HEK293 (cell line): Measurements from ENCODE around the gene FOXP4.

Experiments
- CTCF ChIA-PET: fragments of 350-600 bp; formaldehyde crosslinking; extraction: SDS; loops from one replicate; lab custom pipeline; 2021; ENCODE audit warnings: antibody characterized with exemption; lab: Yijun Ruan, JAX
- POLR2A ChIA-PET: fragments of 300-600 bp; formaldehyde crosslinking; extraction: SDS; loops from one replicate; lab custom pipeline; 2020; ENCODE audit warnings: antibody characterized with exemption, inconsistent platforms; lab: Yijun Ruan, JAX
- H3K27ac ChIP-seq: fragments of 200-500 bp; sonication (Bioruptor generic); 2 replicates; pipeline ENCODE4 v1.5.1; 2014; ENCODE audit warnings: low read depth, low read length, control low read depth, inconsistent platforms; ENCODE audit errors: extremely low read depth
- H3K36me3 ChIP-seq, 2 experiments: fragments of 200-500 bp in 1 of 2; sonication (Bioruptor generic) in 1 of 2; 1 replicate in 1 of 2; 2 replicates in 1 of 2; pipeline ENCODE4 v1.5.1; 2014 to 2017; ENCODE audit warnings: inconsistent platforms in 2 of 2, low read length in 2 of 2; ENCODE audit not compliant: control insufficient read depth in 2 of 2, insufficient read depth in 1 of 2
- H3K4me1 ChIP-seq: fragments of 200-500 bp; sonication (Bioruptor generic); 2 replicates; pipeline ENCODE4 v1.5.1; 2014; ENCODE audit warnings: mild to moderate bottlenecking, low read length, inconsistent platforms; ENCODE audit not compliant: control insufficient read depth, insufficient read depth
- H3K4me3 ChIP-seq: 2 replicates; pipeline ENCODE4 v1.5.1; 2011; ENCODE audit warnings: low read depth, mild to moderate bottlenecking, control low read depth, low read length, moderate library complexity
- H3K9me3 ChIP-seq: fragments of 200-500 bp; sonication (Bioruptor generic); 2 replicates; pipeline ENCODE4 v1.5.1; 2014; ENCODE audit warnings: low read depth, low read length, inconsistent platforms; ENCODE audit not compliant: control insufficient read depth, insufficient read depth
- FEZF1 ChIP-seq: fragments of 450-650 bp; formaldehyde crosslinking; IDR thresholded peaks from 2 replicates; pipeline ENCODE4 v1.5.1; 2016; ENCODE audit warnings: missing biosample characterization, missing genetic modification characterization
- SETDB1 ChIP-seq: IDR thresholded peaks from one replicate; pipeline ENCODE4 v1.6.1; 2017; ENCODE audit warnings: mild to moderate bottlenecking, low read length, moderate library complexity, mixed read lengths; ENCODE audit not compliant: insufficient read length
- TSHZ1 ChIP-seq: fragments of 450-650 bp; formaldehyde crosslinking; IDR thresholded peaks from 2 replicates; pipeline ENCODE4 v1.5.1; 2016; ENCODE audit warnings: missing biosample characterization, missing genetic modification characterization, borderline replicate concordance
- ZBTB17 ChIP-seq: fragments of 450-650 bp; formaldehyde crosslinking; IDR thresholded peaks from 2 replicates; pipeline ENCODE4 v1.5.1; 2016; ENCODE audit warnings: missing biosample characterization, missing genetic modification characterization
- ZBTB49 ChIP-seq: fragments of 450-650 bp; formaldehyde crosslinking; IDR thresholded peaks from 2 replicates; pipeline ENCODE4 v1.5.1; 2016; ENCODE audit warnings: missing biosample characterization, missing genetic modification characterization, low read depth
- ZEB2 ChIP-seq: fragments of 450-650 bp; formaldehyde crosslinking; IDR thresholded peaks from 2 replicates; pipeline ENCODE4 v1.5.1; 2016; ENCODE audit warnings: missing biosample characterization, missing genetic modification characterization
- ZNF140 ChIP-seq: fragments of 450-650 bp; formaldehyde crosslinking; IDR thresholded peaks from 2 replicates; pipeline ENCODE4 v1.5.1; 2016; ENCODE audit warnings: missing biosample characterization, missing genetic modification characterization
- ZNF169 ChIP-seq: fragments of 450-650 bp; formaldehyde crosslinking; IDR thresholded peaks from 2 replicates; pipeline ENCODE4 v1.5.1; 2016; ENCODE audit warnings: missing biosample characterization, missing genetic modification characterization
- ZNF404 ChIP-seq: fragments of 450-650 bp; formaldehyde crosslinking; IDR thresholded peaks from 2 replicates; pipeline ENCODE4 v1.5.1; 2017; ENCODE audit warnings: missing biosample characterization, missing genetic modification characterization
- ZNF426 ChIP-seq: fragments of 450-650 bp; formaldehyde crosslinking; IDR thresholded peaks from 2 replicates; pipeline ENCODE4 v1.5.1; 2017; ENCODE audit warnings: missing biosample characterization, missing genetic modification characterization, mild to moderate bottlenecking, inconsistent platforms, moderate library complexity
- ZNF558 ChIP-seq: fragments of 450-650 bp; formaldehyde crosslinking; IDR thresholded peaks from 2 replicates; pipeline ENCODE4 v1.5.1; 2016; ENCODE audit warnings: missing biosample characterization, missing genetic modification characterization
- ZNF600 ChIP-seq: fragments of 450-650 bp; formaldehyde crosslinking; IDR thresholded peaks from 2 replicates; pipeline ENCODE4 v1.5.1; 2016; ENCODE audit warnings: missing biosample characterization, missing genetic modification characterization
- ZNF621 ChIP-seq: fragments of 450-650 bp; formaldehyde crosslinking; IDR thresholded peaks from 2 replicates; pipeline ENCODE4 v1.5.1; 2017; ENCODE audit warnings: missing biosample characterization, missing genetic modification characterization
- ZNF707 ChIP-seq: fragments of 450-650 bp; formaldehyde crosslinking; IDR thresholded peaks from 2 replicates; pipeline ENCODE4 v1.5.1; 2016; ENCODE audit warnings: missing biosample characterization, missing genetic modification characterization
- ZNF776 ChIP-seq: fragments of 450-650 bp; formaldehyde crosslinking; IDR thresholded peaks from 2 replicates; pipeline ENCODE4 v1.5.0; 2017; ENCODE audit warnings: missing biosample characterization, missing genetic modification characterization, borderline replicate concordance
- ZNF791 ChIP-seq: fragments of 450-650 bp; formaldehyde crosslinking; IDR thresholded peaks from 2 replicates; pipeline ENCODE4 v1.5.1; 2016; ENCODE audit warnings: missing biosample characterization, missing genetic modification characterization

The FOXP4 gene

GRCh38 chr6:41595166-41595565 lies 49.0 kb downstream of the FOXP4 start:
- peaks cover 13 to 64% of the 10 kb centered on the region in 2 experiments; a peak in 2 of 3 replicates for H3K36me3 ChIP-seq
- no peak overlapping the region for H3K4me3 ChIP-seq
- no peak for TF ChIP-seq ZNF169 (tag by site-specific recombination)
- no peak for TF ChIP-seq FEZF1 (tag by site-specific recombination)
- TF ChIP-seq ZEB2 (tag by site-specific recombination) = no peak
- no peak for TF ChIP-seq ZNF707 (tag by site-specific recombination)
- no peak for TF ChIP-seq ZNF404
- TF ChIP-seq ZNF140 (tag by site-specific recombination) = no peak
- no peak for TF ChIP-seq ZNF426 (tag by site-specific recombination)
- TF ChIP-seq TSHZ1 = no peak
- no peak for TF ChIP-seq ZNF621
- TF ChIP-seq ZBTB17 (tag by site-specific recombination) = no peak
- TF ChIP-seq ZBTB49 (tag by site-specific recombination) = no peak
- no peak for TF ChIP-seq SETDB1
- CTCF ChIA-PET = interaction anchor here (0.7 to 13.7 kb wide), 10 partner anchors 8 to 287 kb away, joined by 3 to 122 read pairs (median 12); no protein-coding TSS in a partner anchor
- POLR2A ChIA-PET = no interaction called here
- no peaks in the 10 kb centered on the region; the same call in 1 of the 2 replicates for H3K4me1 ChIP-seq
- no peak overlapping the region for H3K27ac ChIP-seq
- no peaks in the 10 kb centered on the region for H3K9me3 ChIP-seq

GRCh38 chr6:41596096-41596685 lies 50.0 kb downstream of the FOXP4 start:
- peaks cover 7 to 53% of the 10 kb centered on the region in 2 experiments; a peak in 2 of 3 replicates for H3K36me3 ChIP-seq
- no peaks in the 10 kb centered on the region; the same call in 1 of the 2 replicates for H3K4me1 ChIP-seq
- H3K9me3 ChIP-seq = no peaks in the 10 kb centered on the region
- H3K4me3 ChIP-seq = no peak overlapping the region
- CTCF ChIA-PET = interaction anchor here (1.3 to 13.7 kb wide), 6 partner anchors 86 to 228 kb away, joined by 4 to 122 read pairs (median 24); no protein-coding TSS in a partner anchor
- TF ChIP-seq ZNF558 = no peak
- TF ChIP-seq ZNF791 (tag by site-specific recombination) = no peak
- no peak overlapping the region for H3K27ac ChIP-seq
- POLR2A ChIA-PET = interaction anchor here (1.2 kb wide), 1 partner anchor 51 kb away, joined by 3 read pairs; no protein-coding TSS in a partner anchor

GRCh38 chr6:41596807-41597206 lies 50.6 kb downstream of the FOXP4 start:
- Histone ChIP-seq H3K4me1 (no peaks in the 10 kb centered on the region; the same call in 1 of the 2 replicates), H3K4me3 (no peak overlapping the region), H3K27ac (no peak overlapping the region), H3K9me3 (no peaks in the 10 kb centered on the region), H3K36me3 (peaks cover 7 to 48% of the 10 kb centered on the region in 2 experiments; a peak in 2 of 3 replicates)
- ChIA-PET POLR2A (interaction anchor here (1.2 kb wide), 1 partner anchor 51 kb away, joined by 3 read pairs; no protein-coding TSS in a partner anchor), CTCF (interaction anchor here (5.4 to 13.7 kb wide), 3 partner anchors 174 to 229 kb away, joined by 28 to 122 read pairs (median 118); no protein-coding TSS in a partner anchor)
- no peak for TF ChIP-seq ZNF776 (tag by site-specific recombination)
- 0 out of 2 replicates have a peak, but pooled peaks have one; percentile 25 for TF ChIP-seq ZNF600
